ENCODE results near the gene DPY30.

DPY30 gene

GRCh38 chr2:32009516-32010256 is 29.9 kb downstream of the DPY30 start:
- peak; percentile 32 for DNase-seq (ENCODE audit: low spot score)

GRCh38 chr2:32008805-32009515 is 30.6 kb downstream of the DPY30 start:
- peak; percentile 44 for DNase-seq (ENCODE audit: low spot score)

- no peak for DNase-seq (ENCODE audit: low spot score)
Observed at GRCh38 chr2:32007121-32007391, 32.5 kb downstream of the DPY30 start.

- no peak for DNase-seq (ENCODE audit: low spot score)
Observed at GRCh38 chr2:32005371-32005976, 34.1 kb downstream of the DPY30 start.

GRCh38 chr2:32003791-32004190 is 35.8 kb downstream of the DPY30 start:
- DNase-seq (ENCODE audit: low spot score) = no peak

- no peak for DNase-seq (ENCODE audit: low spot score)
Observed at GRCh38 chr2:32002406-32002805, 37.2 kb downstream of the DPY30 start.

GRCh38 chr2:31999438-31999837 is 40.2 kb downstream of the DPY30 start:
- no peak for DNase-seq (ENCODE audit: low spot score)

GRCh38 chr2:31998731-31999383 is 40.7 kb downstream of the DPY30 start:
- DNase-seq (ENCODE audit: low spot score) = no peak

GRCh38 chr2:31997653-31998052 is 42.0 kb downstream of the DPY30 start:
- no peak for DNase-seq (ENCODE audit: low spot score)

GRCh38 chr2:31996571-31997150 is 42.9 kb downstream of the DPY30 start:
- no peak for DNase-seq (ENCODE audit: low spot score)

GRCh38 chr2:31992934-31993333 is 46.7 kb downstream of the DPY30 start:
- DNase-seq (ENCODE audit: low spot score) = no peak

- DNase-seq (ENCODE audit: low spot score) = no peak
Observed at GRCh38 chr2:31992025-31992579, 47.5 kb downstream of the DPY30 start.

GRCh38 chr2:31989946-31990345 is 49.7 kb downstream of the DPY30 start:
- no peak for DNase-seq (ENCODE audit: low spot score)

GRCh38 chr2:31987454-31988220 is 52.0 kb downstream of the DPY30 start:
- DNase-seq (ENCODE audit: low spot score) = peak; percentile 55

GRCh38 chr2:31986906-31987305 is 52.7 kb downstream of the DPY30 start:
- DNase-seq (ENCODE audit: low spot score) = no peak

GRCh38 chr2:31983762-31984467 is 55.7 kb downstream of the DPY30 start:
- DNase-seq (ENCODE audit: low spot score) = no peak

- DNase-seq (ENCODE audit: low spot score) = peak; percentile 34
Observed at GRCh38 chr2:31980674-31981356, 58.8 kb downstream of the DPY30 start.

GRCh38 chr2:31979956-31980355 is 59.6 kb downstream of the DPY30 start:
- no peak for DNase-seq (ENCODE audit: low spot score)

- DNase-seq (ENCODE audit: low spot score) = no peak
Observed at GRCh38 chr2:31979018-31979417, 60.6 kb downstream of the DPY30 start.

- DNase-seq (ENCODE audit: low spot score) = no peak
Observed at GRCh38 chr2:31978436-31978835, 61.2 kb downstream of the DPY30 start.

Data from RKO (cell line).